Suprapubic skin (tissue), 4 donors: ENCODE results near the gene PPP1R36. TPM values are rescaled to one million over a fixed set of nuclear protein-coding genes. Genes with fewer than 3 reads are reported as not detected.
A peak's percentile ranks its signal among the peaks of the same experiment; 100 is the strongest.

Source experiments
- DNase-seq, 2 donors: peaks; one replicate each; pipeline ENCODE4 v3.0.0-alpha.2; 2019; ENCODE audit warnings: low spot score in 2 of 2
- H3K27ac ChIP-seq: fragments of 200-600 bp; sonication (generic); one replicate; pipeline ENCODE4 v1.5.1; 2019
- H3K27me3 ChIP-seq: fragments of 200-600 bp; sonication (generic); one replicate; pipeline ENCODE4 v1.5.1; 2019
- H3K36me3 ChIP-seq: fragments of 200-600 bp; sonication (generic); one replicate; pipeline ENCODE4 v1.5.1; 2019
- H3K4me1 ChIP-seq: fragments of 200-600 bp; sonication (generic); one replicate; pipeline ENCODE4 v1.5.1; 2019
- H3K4me3 ChIP-seq: fragments of 200-600 bp; sonication (generic); one replicate; pipeline ENCODE4 v1.5.1; 2019; ENCODE audit warnings: mild to moderate bottlenecking
- H3K9me3 ChIP-seq: fragments of 200-600 bp; sonication (generic); one replicate; pipeline ENCODE4 v1.5.1; 2019
- CTCF ChIP-seq, 2 donors: fragments of 200-600 bp in 1 of 2; fragments of 450-650 bp in 1 of 2; sonication (generic) in 1 of 2; IDR thresholded peaks; one replicate each; pipeline ENCODE4 v1.5.1; 2016 to 2019; ENCODE audit warnings: antibody characterized with exemption in 2 of 2, mild to moderate bottlenecking in 1 of 2, moderate library complexity in 1 of 2
- EP300 ChIP-seq: sonication (generic); formaldehyde crosslinking; IDR thresholded peaks from one replicate; pipeline ENCODE4 v1.6.1; 2017; ENCODE audit warnings: antibody characterized with exemption
- POLR2A ChIP-seq, 2 donors: fragments of 450-650 bp; IDR thresholded peaks; one replicate each; pipeline ENCODE4 v1.6.1; 2017; ENCODE audit warnings: antibody characterized with exemption in 2 of 2, mild to moderate bottlenecking in 2 of 2, moderate library complexity in 2 of 2
- POLR2AphosphoS5 ChIP-seq, 3 donors: sonication (generic); formaldehyde crosslinking; IDR thresholded peaks; one replicate each; pipeline ENCODE4 v1.6.1; 2017; ENCODE audit warnings: antibody characterized with exemption in 3 of 3
- WGBS: methylation state at CpG from one replicate; pipeline ENCODE4 v1.1.5; 2018; 5-methylcytosine and 5-hydroxymethylcytosine counted together
- total RNA-seq, 4 donors: library from RNA; depleted of rRNA; stranded (reverse); fragments of >200 nt; gene quantifications; one replicate each; pipeline ENCODE4 v1.1.0, GENCODE V29; 2016

Gene PPP1R36
- total RNA-seq, 4 donors from 2014 or later = 0.72 to 2.7 (median 1.5) TPM; not detected in 1

- no peak overlapping the region for H3K4me3 ChIP-seq
- peaks cover 15% of the 10 kb centered on the region for H3K4me1 ChIP-seq
- TF ChIP-seq POLR2A (IDR thresholded peaks at IDR 0.05) (no peak), POLR2AphosphoS5 (IDR thresholded peaks at IDR 0.05) (no peak), CTCF (IDR thresholded peaks at IDR 0.05) (no peak), EP300 (no peak)
- no peaks in the 10 kb centered on the region for H3K9me3 ChIP-seq
- no peaks in the 10 kb centered on the region for H3K36me3 ChIP-seq
- no peak for DNase-seq
- no peak overlapping the region for H3K27ac ChIP-seq
- 53% methylated on average over 2 of the region's 2 CpGs for WGBS
- no peaks in the 10 kb centered on the region for H3K27me3 ChIP-seq
Observed at GRCh38 chr14:64636980-64637429, 87.2 kb downstream of the PPP1R36 start.

- no peak for DNase-seq
- 64% methylated on average over 9 of the region's 9 CpGs for WGBS
- TF ChIP-seq POLR2AphosphoS5 (IDR thresholded peaks at IDR 0.05) = no peak
- TF ChIP-seq EP300 = no peak
- TF ChIP-seq POLR2A (IDR thresholded peaks at IDR 0.05) = no peak
- TF ChIP-seq CTCF (IDR thresholded peaks at IDR 0.05) = no peak
- H3K4me1 ChIP-seq = peaks cover 15% of the 10 kb centered on the region
- no peaks in the 10 kb centered on the region for H3K27me3 ChIP-seq
- no peaks in the 10 kb centered on the region for H3K9me3 ChIP-seq
- H3K4me3 ChIP-seq = no peak overlapping the region
- no peak overlapping the region for H3K27ac ChIP-seq
- no peaks in the 10 kb centered on the region for H3K36me3 ChIP-seq
Observed at GRCh38 chr14:64637735-64638473, 88.1 kb downstream of the PPP1R36 start.

- DNase-seq = peak in 1 of 2 donors; percentile 1
- Histone ChIP-seq H3K4me1 (peaks cover 15% of the 10 kb centered on the region), H3K9me3 (peaks cover under 1% of the 10 kb centered on the region), H3K27ac (no peak overlapping the region), H3K36me3 (no peaks in the 10 kb centered on the region), H3K27me3 (no peaks in the 10 kb centered on the region), H3K4me3 (no peak overlapping the region)
- no peak for TF ChIP-seq POLR2AphosphoS5 (IDR thresholded peaks at IDR 0.05)
- no peak for TF ChIP-seq EP300
- no peak for TF ChIP-seq POLR2A (IDR thresholded peaks at IDR 0.05)
- TF ChIP-seq CTCF (IDR thresholded peaks at IDR 0.05) = no peak
- 94% methylated on average over 2 of the region's 2 CpGs for WGBS
Observed at GRCh38 chr14:64638625-64639024, 88.9 kb downstream of the PPP1R36 start.

Other genes with a start within 250 kb of the PPP1R36 start
- gene MTHFD1, start 161.6 kb upstream of the PPP1R36 start, total RNA-seq = 10 to 100 TPM; 21.5 to 42.0 (median 33.0) TPM
- under 1 TPM; 0.08 to 0.56 (median 0.34) TPM for gene AKAP5, start 84.5 kb upstream of the PPP1R36 start, total RNA-seq
- 10 to 100 TPM in 3 of 4 donors, 1 to 10 TPM in 1; 5.9 to 29.9 (median 11.4) TPM for gene ZBTB25, start 46.1 kb upstream of the PPP1R36 start, total RNA-seq
- 100 to 1,000 TPM in 1 of 4 donors, 10 to 100 TPM in 3; 33.4 to 129 (median 59.8) TPM for gene ZBTB1, start 45.2 kb upstream of the PPP1R36 start, total RNA-seq
- gene HSPA2, start 9.2 kb upstream of the PPP1R36 start, total RNA-seq = 10 to 100 TPM; 70.8 to 98.0 (median 91.6) TPM
- gene PLEKHG3, start 154.5 kb downstream of the PPP1R36 start, total RNA-seq = 100 to 1,000 TPM in 1 of 4 donors, 10 to 100 TPM in 3; 60.4 to 140 (median 96.5) TPM